GM12872 (cell line): Measurements from ENCODE around the gene TTLL10.

Experiments used
- CTCF ChIP-seq: IDR thresholded peaks from 3 replicates; pipeline ENCODE4 v1.5.1; 2011; ENCODE audit warnings: low read depth, mild to moderate bottlenecking, low read length, moderate library complexity; ENCODE audit not compliant: insufficient read depth

The TTLL10 gene, protein sequence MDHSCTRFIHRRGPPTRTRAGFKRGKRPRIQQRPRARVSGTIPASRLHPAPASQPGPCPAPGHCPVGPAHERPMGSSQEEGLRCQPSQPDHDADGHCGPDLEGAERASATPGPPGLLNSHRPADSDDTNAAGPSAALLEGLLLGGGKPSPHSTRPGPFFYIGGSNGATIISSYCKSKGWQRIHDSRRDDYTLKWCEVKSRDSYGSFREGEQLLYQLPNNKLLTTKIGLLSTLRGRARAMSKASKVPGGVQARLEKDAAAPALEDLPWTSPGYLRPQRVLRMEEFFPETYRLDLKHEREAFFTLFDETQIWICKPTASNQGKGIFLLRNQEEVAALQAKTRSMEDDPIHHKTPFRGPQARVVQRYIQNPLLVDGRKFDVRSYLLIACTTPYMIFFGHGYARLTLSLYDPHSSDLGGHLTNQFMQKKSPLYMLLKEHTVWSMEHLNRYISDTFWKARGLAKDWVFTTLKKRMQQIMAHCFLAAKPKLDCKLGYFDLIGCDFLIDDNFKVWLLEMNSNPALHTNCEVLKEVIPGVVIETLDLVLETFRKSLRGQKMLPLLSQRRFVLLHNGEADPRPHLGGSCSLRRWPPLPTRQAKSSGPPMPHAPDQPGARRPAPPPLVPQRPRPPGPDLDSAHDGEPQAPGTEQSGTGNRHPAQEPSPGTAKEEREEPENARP

GRCh38 chr1:1173793-1174415 is at the start of gene TTLL10:
TTLL10 (plus strand) TSS chr1:1173880; CDS start chr1:1179216, 5,336 bp downstream.
- TF ChIP-seq CTCF = no peak

DNA sequence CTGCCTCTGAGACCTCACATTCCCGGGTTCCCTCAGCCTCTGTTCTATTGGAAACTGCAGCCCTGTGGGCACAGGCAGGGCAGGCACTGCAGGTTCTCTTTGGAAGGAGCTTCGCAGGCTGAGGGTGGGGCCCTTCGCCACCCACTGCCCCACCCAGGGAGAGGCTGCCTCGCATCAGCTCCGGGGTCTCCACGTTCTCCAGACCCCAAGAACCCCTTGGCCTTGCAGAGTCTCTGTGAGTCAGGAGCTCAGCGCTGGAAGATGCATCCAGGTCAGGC is 49.2 kb upstream of the TTLL10 start:
- TF ChIP-seq CTCF = no peak

- no peak for TF ChIP-seq CTCF
Observed at GRCh38 chr1:1124786-1125642, 48.7 kb upstream of the TTLL10 start.

- TF ChIP-seq CTCF = no peak
Observed at GRCh38 chr1:1125945-1126344, 47.7 kb upstream of the TTLL10 start.

DNA sequence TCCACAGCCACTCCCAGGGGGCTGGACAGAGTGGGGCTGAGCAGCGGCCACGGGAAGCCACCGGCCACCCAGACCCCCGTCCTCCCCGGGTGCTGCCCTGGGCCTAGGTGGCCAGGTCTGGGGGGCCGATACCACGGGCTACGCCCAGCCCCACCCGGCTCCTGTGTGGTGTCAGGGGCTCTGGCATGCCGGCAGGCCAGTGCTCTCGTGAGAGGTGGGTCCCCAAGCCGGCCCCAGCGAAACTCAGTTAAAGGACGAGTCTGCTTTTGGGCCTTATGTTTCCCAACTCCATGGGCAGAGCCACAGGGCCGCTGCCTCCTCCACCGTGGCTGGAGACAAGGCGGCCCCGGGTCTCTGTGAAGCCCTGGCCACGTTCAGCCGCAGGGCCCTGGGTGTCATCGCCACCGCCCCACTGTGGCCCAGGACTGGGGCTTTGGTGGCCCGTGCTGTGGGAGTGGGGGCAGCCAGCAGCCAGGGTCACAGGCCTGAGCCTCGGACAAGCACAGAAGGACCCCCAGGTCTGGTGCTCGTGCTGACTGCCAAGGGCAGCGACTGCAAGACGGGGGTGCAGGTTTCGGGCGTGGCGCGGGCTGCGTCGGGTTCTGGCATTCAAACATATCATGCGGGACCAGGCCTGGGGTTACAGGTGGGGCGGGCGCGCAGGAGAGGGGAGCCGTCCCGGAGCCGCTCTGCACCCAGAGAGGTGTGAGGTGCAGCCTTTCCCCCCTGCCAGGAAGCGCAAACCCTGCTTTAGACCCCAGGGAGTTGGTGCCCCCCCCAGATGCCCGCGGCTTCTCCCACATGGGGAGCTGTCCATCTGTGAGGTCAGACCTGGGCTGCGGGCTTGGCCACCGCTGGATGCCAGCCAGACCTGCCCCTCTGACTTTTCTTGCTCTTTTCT is 45.9 kb upstream of the TTLL10 start:
- TF ChIP-seq CTCF = no peak

DNA sequence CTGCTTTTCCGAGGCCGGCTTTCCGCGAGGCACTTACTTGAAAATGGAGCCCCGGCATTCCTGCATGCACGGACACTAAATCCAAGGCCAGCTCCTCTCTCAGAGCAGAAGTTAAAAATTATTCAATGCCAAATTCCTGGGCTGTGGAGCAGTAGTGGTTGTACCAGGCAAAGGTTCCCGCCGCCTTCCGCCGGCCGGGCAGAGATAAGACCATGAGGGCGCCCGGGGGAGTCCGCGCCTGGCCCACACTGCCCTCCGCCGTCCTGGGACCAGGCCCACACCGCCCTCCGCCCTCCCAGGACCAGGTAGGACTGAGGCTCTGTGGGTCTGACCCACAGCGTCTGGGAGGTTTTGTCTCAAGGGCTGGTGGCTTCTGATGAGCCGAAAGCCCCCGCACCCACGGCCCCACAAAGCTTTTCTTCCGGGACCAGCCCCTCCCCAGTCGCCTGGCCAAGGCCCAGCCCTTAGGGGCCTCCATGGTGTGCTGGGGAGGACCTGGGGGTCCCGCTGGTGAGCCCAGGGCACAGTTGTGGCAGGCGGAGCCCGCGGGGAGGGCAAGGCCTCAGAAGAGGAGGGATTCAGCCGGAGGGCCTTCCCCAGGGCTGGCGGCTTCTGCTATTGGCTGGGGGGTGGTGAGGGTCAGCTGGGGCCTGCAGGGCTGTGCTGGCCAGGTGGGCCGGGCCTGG is 45.1 kb upstream of the TTLL10 start:
- no peak for TF ChIP-seq CTCF
